H7 (cell line): ENCODE results near the gene MGAT4A. TPM values are rescaled to one million over a fixed set of nuclear protein-coding genes. Genes with fewer than 3 reads are reported as not detected.
"Not testable (repeated sequence)": the region's sequence is repeated elsewhere in the genome, so short reads cannot be mapped to it uniquely, and the experiment has no call there.

Source experiments
- DNase-seq: peaks from one replicate; pipeline ENCODE4 v3.0.0; 2012
- H3K27me3 ChIP-seq: 2 replicates; pipeline ENCODE4 v1.6.0; 2011; ENCODE audit warnings: mild to moderate bottlenecking, low read length; ENCODE audit not compliant: control insufficient read depth, insufficient read depth
- H3K36me3 ChIP-seq: replicated peaks from 2 replicates; pipeline ENCODE4 v1.5.1; 2011; ENCODE audit warnings: low read length; ENCODE audit not compliant: control insufficient read depth, insufficient read depth
- H3K4me3 ChIP-seq: 2 replicates; pipeline ENCODE4 v1.5.1; 2011; ENCODE audit warnings: low read depth, mild to moderate bottlenecking, control low read depth, low read length, moderate library complexity; ENCODE audit not compliant: insufficient read depth
- total RNA-seq: library from RNA; depleted of rRNA; stranded (reverse); fragments of >200 nt; shearing (Covaris generic); gene quantifications from 2 replicates; pipeline ENCODE4 v1.2.3, GENCODE V29; 2014

The MGAT4A gene
- total RNA-seq, 1 experiment from 2014 or later = 2.1 TPM

DNA sequence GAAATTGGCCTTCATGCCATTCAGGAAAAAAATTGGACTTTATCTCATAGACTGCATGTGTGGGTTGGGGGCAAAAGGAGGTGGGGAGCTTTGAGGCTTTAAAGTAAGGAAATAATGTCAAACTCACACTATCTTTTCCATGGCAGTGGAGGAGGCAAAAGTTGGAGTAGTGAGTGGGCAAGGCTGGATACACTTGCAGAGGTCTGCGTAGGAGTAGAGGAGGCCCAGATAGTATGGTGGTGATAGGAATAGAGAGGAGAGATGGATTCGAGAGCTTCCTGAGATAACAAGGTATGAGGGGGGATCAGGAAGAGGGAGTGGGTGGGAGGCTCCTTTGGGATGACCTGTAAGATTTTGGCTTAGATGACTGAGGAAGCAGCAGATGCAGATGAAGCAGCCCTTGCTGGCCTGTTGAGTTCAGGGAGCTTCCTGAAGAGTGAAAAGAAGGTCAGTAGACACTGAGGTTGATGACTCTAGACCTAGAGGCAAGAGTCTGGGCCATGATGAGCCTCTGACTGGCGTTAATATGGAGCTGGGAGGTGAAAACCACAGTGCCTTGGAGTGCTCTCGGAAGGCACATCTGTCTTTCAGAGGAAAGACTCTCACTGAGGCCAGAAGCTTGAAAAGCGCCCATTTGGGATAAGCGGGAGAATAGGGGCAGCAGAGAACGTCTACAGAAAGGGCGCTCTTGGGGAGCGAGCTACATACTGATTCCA, 116.8 kb downstream of the MGAT4A start:
- Histone ChIP-seq H3K27me3 (no peaks in the 10 kb centered on the region), H3K4me3 (no peak overlapping the region), H3K36me3 (peaks cover 26% of the 10 kb centered on the region)
- no peak for DNase-seq

DNA sequence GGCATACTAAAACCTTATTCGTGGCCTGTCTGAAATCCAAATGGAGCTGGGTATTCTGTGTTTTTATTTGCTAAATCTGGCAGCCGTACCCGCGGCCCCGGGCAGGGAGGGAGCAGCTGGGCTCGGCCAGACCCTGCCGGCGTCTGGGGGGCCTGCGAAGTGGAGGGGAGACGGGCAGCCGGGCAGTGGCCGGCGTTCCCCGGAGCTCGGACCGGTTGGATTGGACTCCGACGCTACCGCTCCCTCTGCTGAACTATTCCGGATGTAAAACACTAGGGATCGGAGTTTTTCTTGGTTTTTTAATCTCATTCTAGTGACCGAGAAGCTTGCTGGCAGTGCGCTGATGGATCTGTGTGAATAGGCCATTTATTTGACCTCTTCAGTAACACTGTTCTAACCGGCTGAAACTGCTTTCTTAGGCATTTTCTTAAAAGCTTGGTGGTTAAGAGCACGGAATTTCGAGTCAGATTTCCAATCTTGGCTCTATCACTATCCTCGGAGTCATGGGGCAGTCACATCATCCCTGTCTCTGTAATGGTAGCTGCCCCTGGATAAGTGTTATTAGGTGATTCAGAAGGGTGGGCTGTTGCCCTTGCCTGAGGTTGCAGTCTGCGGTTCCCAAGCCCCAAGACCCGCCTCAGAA, 121.8 kb downstream of the MGAT4A start:
- no peaks in the 10 kb centered on the region for H3K27me3 ChIP-seq
- peak overlapping the region; percentile 99 for H3K4me3 ChIP-seq
- peaks cover 20% of the 10 kb centered on the region for H3K36me3 ChIP-seq
- peak; percentile 75 for DNase-seq

DNA sequence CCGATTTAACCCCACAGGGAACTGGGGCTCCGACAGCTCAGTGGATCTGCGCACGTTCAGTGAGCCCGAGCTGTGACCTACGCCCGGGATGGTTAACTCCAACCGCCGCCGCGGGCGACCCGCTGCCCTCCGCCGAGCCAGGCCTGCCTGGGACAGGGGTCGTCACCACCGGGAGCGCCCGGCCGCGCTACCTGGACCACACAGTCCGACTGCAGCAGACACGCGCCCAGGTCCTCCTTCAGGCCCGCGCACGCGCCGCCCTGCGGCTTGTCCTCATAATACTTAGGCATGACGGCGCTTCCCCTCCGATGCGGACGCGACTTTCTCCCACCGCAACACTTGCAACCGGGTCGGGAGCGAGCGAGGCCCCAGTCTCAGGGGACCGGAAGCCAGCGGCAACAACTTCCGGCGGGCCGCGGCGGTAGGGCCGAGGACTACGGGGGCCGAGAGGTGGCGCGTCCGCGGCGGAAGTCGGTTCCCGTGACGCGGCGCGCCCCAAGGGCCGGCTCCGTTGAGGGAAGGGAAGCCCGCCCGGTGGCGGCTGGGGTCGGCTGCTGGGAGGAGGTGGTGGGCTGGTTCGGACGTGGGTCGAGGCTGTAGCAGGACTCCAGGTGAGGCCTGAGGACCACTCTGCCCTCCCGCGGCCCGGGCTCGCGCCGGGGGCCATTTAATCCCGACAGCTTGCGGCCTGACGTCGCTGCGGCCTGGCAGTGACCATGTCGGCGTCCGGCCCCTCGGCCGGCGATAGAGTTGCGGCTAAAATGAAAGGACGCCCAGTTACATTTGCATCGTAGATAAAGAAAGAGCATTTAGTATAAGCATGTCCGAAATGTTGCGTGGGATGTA, 122.6 kb downstream of the MGAT4A start, which contains the start of the genes COA5 and UNC50:
COA5 (minus strand) TSS at position 397 of the 846 bp plus-strand sequence; CDS start at position 290, 107 bp downstream.
UNC50 (plus strand) TSS at position 474 of the 846 bp plus-strand sequence. CDS start 1,171 bp downstream, outside the sequence.
- DNase-seq = peak; percentile 96
- H3K36me3 ChIP-seq = peaks cover 16% of the 10 kb centered on the region
- H3K4me3 ChIP-seq = peak within 1 kb of the TSS; percentile 99
- no peaks in the 10 kb centered on the region for H3K27me3 ChIP-seq

DNA sequence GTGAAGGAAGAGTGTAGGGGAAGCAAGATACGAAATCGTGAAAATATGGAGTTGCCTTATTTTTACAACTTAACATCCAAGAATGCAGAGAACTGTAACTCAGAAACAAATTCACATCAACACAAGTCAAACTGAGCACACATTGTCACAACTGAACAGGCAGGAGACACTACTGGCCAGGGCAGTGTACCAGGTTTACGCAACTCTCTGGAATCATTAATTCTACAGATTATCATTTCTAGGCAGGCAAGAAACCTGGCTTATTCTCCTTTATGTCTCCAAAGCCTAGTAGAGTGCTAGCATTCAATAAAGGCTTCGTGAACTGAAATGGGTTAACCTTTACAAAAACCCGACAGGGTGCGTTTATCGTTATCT, 123.2 kb downstream of the MGAT4A start:
- Histone ChIP-seq H3K27me3 (no peaks in the 10 kb centered on the region), H3K36me3 (peaks cover 14% of the 10 kb centered on the region), H3K4me3 (peak overlapping the region; percentile 99)
- DNase-seq = no peak

DNA sequence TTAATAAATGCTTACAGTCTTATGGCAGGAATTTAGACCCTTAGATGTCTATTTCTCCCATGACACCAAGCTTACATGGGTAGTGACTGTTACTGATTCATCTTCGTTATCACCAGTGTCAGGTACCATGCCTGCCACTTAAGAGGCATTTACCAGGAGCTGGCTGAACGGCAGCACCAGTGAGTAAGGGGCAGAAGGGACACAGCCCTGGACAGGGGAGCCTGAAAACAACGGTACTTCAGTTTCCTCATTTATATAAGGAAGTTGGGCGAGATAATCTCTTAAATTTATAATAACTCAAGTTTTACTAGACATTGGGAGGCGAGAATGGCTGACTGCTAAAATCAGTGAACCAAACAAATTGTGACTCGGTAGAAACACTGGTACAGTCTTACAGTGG, 123.8 kb downstream of the MGAT4A start:
- Histone ChIP-seq H3K27me3 (no peaks in the 10 kb centered on the region), H3K4me3 (peak overlapping the region; percentile 99; the same call in 1 of the 2 replicates), H3K36me3 (peaks cover 13% of the 10 kb centered on the region)
- DNase-seq = no peak

DNA sequence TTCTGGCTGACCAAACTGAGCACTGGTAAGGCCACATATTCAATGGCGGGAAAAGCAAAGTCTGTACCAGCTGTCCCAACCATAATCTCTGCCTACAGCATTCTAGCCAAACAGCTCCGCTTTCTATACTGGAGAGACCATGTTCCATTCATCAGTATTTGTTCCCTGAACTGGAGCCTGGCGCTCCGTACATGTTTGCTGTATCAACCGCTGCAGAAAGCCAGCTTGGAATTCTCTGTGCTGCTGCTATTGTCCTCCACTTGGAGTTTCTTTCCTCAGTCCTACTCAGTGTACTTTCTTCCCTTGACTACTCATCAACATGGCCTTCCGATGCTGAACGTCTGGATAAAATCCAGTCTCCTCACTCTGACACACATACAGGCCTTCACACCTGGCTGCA, 124.5 kb downstream of the MGAT4A start:
- H3K4me3 ChIP-seq = no peak overlapping the region
- H3K36me3 ChIP-seq = peaks cover 10% of the 10 kb centered on the region
- DNase-seq = no peak
- no peaks in the 10 kb centered on the region for H3K27me3 ChIP-seq

DNA sequence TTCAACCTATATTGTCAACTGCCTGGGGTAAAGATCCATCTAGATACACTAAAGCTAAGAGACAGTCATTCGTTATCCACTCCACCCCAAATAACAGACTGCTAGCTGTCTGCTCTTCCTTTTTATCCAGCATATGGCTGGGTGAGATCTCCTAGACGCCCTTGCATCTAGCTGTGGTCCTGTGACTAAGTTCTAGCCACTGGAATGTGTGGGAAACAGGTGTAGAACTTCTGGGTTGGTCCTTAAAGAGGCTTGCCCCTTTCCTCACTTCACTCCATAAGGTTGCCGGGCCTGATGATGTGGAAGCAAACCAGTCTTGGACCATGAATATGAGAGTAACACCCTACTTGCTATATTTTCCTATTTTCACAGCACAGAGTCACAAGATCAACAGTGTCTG, 125.9 kb downstream of the MGAT4A start:
- H3K4me3 ChIP-seq = no peak overlapping the region
- no peaks in the 10 kb centered on the region for H3K27me3 ChIP-seq
- H3K36me3 ChIP-seq = no peaks in the 10 kb centered on the region; the same call in 1 of the 2 replicates
- DNase-seq = no peak

DNA sequence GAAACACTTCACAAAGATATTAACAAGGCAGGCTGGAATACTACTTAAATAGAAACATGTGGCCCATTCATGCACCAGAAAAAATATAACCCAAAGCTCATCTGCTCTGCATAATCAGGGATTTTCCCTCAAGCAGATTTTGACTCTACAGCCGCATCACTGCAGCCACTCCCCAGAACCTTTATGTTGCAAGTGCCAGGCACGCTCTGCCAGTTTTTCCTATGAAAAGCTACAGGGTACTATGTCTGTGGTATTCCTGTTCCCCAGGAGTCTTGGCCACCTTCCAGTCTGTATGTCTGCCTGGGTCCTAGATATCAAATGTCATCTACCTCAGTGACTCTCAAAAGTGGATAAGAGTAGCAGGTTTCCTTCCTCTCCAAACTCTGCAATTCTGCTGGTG, 126.4 kb downstream of the MGAT4A start:
- no peaks in the 10 kb centered on the region; the same call in 1 of the 2 replicates for H3K36me3 ChIP-seq
- no peak overlapping the region for H3K4me3 ChIP-seq
- H3K27me3 ChIP-seq = no peaks in the 10 kb centered on the region
- no peak for DNase-seq

DNA sequence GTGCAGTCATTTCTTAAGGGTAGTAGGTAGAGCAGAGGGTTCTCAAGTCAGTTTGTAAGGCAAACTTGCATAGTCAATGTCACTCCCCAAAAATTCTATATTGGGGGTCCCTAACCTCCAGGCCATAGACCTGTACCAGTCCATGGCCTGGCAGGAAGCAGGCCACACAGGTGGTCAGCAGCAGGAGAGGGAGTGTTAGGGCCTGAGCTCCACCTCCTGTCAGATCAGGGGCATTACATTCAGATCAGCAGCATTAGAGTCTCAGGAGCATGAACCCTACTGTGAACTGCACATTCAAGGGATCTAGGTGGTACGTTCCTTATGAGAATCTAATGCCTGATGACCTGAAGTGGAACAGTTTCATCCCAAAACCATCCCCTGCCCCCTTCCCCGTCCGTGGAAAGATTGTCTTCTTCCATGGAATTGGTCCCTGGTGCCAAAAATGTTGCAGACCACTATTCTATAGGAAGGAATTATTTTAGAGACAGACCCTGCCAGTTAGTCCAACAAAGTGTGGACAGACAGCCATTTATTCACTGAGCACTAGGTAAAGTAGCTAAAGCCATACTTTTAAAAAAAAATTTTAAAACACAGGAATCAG, 129.3 kb downstream of the MGAT4A start:
- Histone ChIP-seq H3K36me3 (no peaks in the 10 kb centered on the region; the same call in none of the 2 replicates), H3K27me3 (no peaks in the 10 kb centered on the region), H3K4me3 (no peak overlapping the region)
- DNase-seq = peak; percentile 74

DNA sequence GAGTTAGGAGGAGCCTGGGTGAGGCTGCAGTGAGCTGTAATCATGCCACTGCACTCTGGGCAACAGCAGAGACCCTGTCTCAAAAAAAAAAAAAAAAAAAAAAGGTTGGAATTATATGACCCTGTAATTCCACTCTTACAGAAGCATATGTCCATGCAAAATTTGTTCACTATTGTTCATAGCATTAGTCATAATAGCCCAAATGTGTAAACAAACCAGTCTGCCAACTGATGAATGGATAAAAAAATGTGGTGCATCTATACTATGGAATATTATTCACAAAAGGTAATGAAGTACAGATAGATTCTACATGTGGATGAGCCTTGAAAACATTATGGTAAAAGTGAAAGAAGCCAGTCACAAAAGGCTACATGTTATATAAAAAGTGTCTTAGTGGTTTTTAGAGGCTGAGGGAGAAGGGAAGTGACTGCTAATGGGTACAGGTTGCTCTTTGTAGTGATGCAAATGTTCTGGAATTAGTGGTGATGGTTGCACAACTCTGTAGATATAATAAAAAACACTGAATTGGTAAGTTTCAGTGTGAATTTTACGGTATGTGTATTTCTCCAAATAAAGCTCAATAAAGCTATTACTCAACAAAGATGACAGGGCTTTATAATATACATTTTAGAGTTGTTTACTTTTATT, 132.0 kb downstream of the MGAT4A start:
- H3K36me3 ChIP-seq = no peaks in the 10 kb centered on the region; the same call in none of the 2 replicates
- no peak overlapping the region for H3K4me3 ChIP-seq
- H3K27me3 ChIP-seq = no peaks in the 10 kb centered on the region
- no peak for DNase-seq

DNA sequence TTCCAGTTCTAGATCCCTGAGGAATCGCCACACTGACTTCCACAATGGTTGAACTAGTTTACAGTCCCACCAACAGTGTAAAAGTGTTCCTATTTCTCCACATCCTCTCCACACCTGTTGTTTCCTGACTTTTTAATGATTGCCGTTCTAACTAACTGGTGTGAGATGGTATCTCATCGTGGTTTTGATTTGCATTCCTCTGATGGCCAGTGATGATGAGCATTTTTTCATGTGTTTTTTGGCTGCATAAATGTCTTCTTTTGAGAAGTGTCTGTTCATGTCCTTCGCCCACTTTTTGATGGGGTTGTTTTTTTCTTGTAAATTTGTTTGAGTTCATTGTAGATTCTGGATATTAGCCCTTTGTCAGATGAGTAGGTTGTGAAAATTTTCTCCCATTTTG, 136.3 kb downstream of the MGAT4A start:
- not testable (repeated sequence) for DNase-seq, H3K36me3 ChIP-seq, H3K27me3 ChIP-seq, H3K4me3 ChIP-seq

DNA sequence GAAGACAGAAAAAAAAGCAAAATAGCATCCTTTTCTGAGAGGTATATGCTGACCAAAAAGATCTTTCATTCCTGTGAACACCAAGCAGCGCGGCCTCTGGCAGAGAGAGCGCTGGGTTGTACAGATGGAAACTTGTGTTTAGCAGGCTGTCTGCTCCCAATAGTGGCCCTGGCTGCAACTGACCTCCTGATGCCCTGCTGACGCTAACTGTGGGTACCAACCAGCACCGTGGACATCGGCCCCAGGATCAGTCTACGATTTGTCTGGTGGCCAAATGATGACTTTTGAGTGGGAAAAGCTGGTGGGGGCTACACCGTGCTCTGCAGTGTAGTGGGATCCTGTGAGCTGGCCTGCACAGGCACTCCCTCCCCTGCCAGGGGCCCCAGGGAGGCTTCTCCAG, 138.4 kb downstream of the MGAT4A start:
- DNase-seq = no peak
- Histone ChIP-seq H3K27me3 (no peaks in the 10 kb centered on the region), H3K4me3 (no peak overlapping the region), H3K36me3 (peaks cover 1% of the 10 kb centered on the region; the same call in 1 of the 2 replicates)

DNA sequence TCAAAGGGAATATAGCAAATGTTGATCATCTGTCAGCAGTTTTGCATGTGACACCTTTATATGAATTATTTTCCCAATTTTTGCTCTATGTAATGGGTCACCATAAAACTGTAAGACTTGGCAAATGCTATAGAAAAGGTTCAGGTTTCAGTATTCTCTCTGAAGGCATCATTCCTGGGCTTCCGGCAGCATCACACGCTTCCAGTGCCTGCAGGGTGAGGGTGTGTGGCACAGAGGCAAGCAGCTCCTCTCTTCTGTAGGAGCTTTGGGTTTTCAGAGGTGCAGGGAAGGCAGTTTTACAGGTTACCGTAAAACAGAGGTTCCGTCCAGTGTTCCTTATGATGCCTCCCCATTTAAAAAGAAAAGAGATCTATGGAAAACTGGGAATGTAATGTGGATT, 141.4 kb downstream of the MGAT4A start:
- Histone ChIP-seq H3K27me3 (no peaks in the 10 kb centered on the region), H3K4me3 (no peak overlapping the region), H3K36me3 (peaks cover 1% of the 10 kb centered on the region; the same call in 1 of the 2 replicates)
- DNase-seq = no peak
